ENCODE measurements around the gene CNNM2. TPM values are rescaled to one million over a fixed set of nuclear protein-coding genes. Genes with fewer than 3 reads are reported as not detected.

The CNNM2 gene
- total RNA-seq, 1 donor from 2014 or later, result 9.6 TPM

- H3K27ac Mint-ChIP-seq (ENCODE audit: unreplicated experiment), result no peak overlapping the region
- TF ChIP-seq, protein P1, sequence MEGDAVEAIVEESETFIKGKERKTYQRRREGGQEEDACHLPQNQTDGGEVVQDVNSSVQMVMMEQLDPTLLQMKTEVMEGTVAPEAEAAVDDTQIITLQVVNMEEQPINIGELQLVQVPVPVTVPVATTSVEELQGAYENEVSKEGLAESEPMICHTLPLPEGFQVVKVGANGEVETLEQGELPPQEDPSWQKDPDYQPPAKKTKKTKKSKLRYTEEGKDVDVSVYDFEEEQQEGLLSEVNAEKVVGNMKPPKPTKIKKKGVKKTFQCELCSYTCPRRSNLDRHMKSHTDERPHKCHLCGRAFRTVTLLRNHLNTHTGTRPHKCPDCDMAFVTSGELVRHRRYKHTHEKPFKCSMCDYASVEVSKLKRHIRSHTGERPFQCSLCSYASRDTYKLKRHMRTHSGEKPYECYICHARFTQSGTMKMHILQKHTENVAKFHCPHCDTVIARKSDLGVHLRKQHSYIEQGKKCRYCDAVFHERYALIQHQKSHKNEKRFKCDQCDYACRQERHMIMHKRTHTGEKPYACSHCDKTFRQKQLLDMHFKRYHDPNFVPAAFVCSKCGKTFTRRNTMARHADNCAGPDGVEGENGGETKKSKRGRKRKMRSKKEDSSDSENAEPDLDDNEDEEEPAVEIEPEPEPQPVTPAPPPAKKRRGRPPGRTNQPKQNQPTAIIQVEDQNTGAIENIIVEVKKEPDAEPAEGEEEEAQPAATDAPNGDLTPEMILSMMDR (conservative IDR thresholded peaks at IDR 0.05), result no peak
- peaks cover 3% of the 10 kb centered on the region for H3K4me1 Mint-ChIP-seq
- DNase-seq (ENCODE audit: low read depth, low spot score), result no peak
- H3K27me3 Mint-ChIP-seq (ENCODE audit: low read depth), result no peaks in the 10 kb centered on the region
- H3K9me3 Mint-ChIP-seq, result no peaks in the 10 kb centered on the region
- peaks cover 15% of the 10 kb centered on the region for H3K36me3 Mint-ChIP-seq (ENCODE audit: low read depth)
- no peak overlapping the region for H3K4me3 Mint-ChIP-seq
Measured at GRCh38 chr10:103079946-103080345, 161.9 kb downstream of the CNNM2 start.

GRCh38 chr10:103080891-103081581, 162.9 kb downstream of the CNNM2 start:
- peaks cover 3% of the 10 kb centered on the region for H3K4me1 Mint-ChIP-seq
- no peak for DNase-seq (ENCODE audit: low read depth, low spot score)
- no peak overlapping the region for H3K27ac Mint-ChIP-seq (ENCODE audit: unreplicated experiment)
- no peaks in the 10 kb centered on the region for H3K9me3 Mint-ChIP-seq
- TF ChIP-seq, protein P1 (conservative IDR thresholded peaks at IDR 0.05), result no peak
- no peak overlapping the region for H3K4me3 Mint-ChIP-seq
- H3K27me3 Mint-ChIP-seq (ENCODE audit: low read depth), result no peaks in the 10 kb centered on the region
- H3K36me3 Mint-ChIP-seq (ENCODE audit: low read depth), result peaks cover 15% of the 10 kb centered on the region

- TF ChIP-seq, protein P1 (conservative IDR thresholded peaks at IDR 0.05), result no peak
- Mint-ChIP-seq H3K27me3 (ENCODE audit: low read depth) (no peaks in the 10 kb centered on the region), H3K36me3 (ENCODE audit: low read depth) (peaks cover 19% of the 10 kb centered on the region), H3K9me3 (no peaks in the 10 kb centered on the region), H3K4me3 (no peak overlapping the region), H3K4me1 (peaks cover 3% of the 10 kb centered on the region), H3K27ac (ENCODE audit: unreplicated experiment) (no peak overlapping the region)
- DNase-seq (ENCODE audit: low read depth, low spot score), result no peak
Measured at GRCh38 chr10:103082683-103083082, 164.6 kb downstream of the CNNM2 start.

DNA sequence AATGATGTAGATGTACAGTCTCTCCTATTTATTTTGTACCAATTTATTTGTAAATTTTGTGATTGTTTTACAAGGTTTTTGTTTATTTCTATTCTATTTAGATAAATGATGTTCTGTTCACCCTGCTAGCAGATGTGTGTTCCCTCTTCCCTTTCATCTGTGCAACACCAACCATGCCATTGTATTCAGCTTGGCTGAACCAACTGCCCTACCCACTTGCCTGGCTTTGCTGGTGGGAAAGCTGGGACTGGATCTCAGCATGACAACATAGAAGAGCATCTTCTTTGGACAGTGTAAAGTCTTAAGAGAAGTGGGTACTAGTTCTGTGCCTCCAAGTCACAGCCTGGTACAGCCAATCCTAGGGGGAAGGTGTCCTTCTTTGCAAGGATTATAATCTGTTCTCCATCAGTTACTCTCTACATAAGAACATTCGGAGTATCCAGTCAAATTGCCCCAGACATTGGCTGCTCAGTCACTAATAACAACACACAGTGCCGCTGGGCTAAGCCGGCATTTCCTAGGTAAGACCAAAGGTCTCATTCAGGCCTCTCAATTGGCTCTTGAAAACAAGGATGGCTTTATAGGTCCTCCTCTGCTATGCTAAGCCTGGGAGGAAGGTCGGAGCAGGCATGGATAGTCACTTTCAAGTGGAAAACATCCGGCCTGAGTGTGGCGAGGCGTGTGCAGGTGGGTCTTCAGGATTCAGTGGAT, 165.3 kb downstream of the CNNM2 start:
- peaks cover 3% of the 10 kb centered on the region for H3K4me1 Mint-ChIP-seq
- peaks cover 21% of the 10 kb centered on the region for H3K36me3 Mint-ChIP-seq (ENCODE audit: low read depth)
- DNase-seq (ENCODE audit: low read depth, low spot score), result no peak
- H3K27me3 Mint-ChIP-seq (ENCODE audit: low read depth), result no peaks in the 10 kb centered on the region
- no peak overlapping the region for H3K27ac Mint-ChIP-seq (ENCODE audit: unreplicated experiment)
- H3K4me3 Mint-ChIP-seq, result no peak overlapping the region
- TF ChIP-seq, protein P1 (conservative IDR thresholded peaks at IDR 0.05), result no peak
- no peaks in the 10 kb centered on the region for H3K9me3 Mint-ChIP-seq

DNA sequence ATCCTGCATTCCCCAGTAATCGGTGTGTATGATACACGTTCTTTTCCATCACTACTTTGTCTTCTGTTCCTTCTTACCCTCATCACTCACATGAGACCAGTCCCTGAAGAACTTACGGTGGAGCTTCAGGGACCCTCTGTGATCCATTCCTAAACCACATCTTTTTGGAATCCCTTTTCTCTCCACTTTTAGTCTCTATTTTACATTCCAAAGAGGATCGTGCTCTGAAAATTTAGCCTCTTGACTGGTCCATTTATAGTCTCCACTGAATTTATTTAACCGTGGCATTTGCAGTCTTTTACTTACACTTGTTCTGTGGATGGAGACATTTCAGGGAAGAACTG, 165.9 kb downstream of the CNNM2 start:
- Mint-ChIP-seq H3K27me3 (ENCODE audit: low read depth) (no peaks in the 10 kb centered on the region), H3K4me1 (peaks cover 3% of the 10 kb centered on the region), H3K4me3 (no peak overlapping the region), H3K9me3 (no peaks in the 10 kb centered on the region), H3K36me3 (ENCODE audit: low read depth) (peaks cover 21% of the 10 kb centered on the region), H3K27ac (ENCODE audit: unreplicated experiment) (no peak overlapping the region)
- DNase-seq (ENCODE audit: low read depth, low spot score), result no peak
- TF ChIP-seq, protein P1 (conservative IDR thresholded peaks at IDR 0.05), result no peak
